ENCODE measurements around the gene OR10R2.
A peak's percentile ranks its signal among the peaks of the same experiment; 100 is the strongest.
"Not testable (repeated sequence)": the region's sequence is repeated elsewhere in the genome, so short reads cannot be mapped to it uniquely, and the experiment has no call there.

Gene OR10R2, protein sequence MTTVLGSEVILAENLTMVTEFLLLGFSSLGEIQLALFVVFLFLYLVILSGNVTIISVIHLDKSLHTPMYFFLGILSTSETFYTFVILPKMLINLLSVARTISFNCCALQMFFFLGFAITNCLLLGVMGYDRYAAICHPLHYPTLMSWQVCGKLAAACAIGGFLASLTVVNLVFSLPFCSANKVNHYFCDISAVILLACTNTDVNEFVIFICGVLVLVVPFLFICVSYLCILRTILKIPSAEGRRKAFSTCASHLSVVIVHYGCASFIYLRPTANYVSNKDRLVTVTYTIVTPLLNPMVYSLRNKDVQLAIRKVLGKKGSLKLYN

DNA sequence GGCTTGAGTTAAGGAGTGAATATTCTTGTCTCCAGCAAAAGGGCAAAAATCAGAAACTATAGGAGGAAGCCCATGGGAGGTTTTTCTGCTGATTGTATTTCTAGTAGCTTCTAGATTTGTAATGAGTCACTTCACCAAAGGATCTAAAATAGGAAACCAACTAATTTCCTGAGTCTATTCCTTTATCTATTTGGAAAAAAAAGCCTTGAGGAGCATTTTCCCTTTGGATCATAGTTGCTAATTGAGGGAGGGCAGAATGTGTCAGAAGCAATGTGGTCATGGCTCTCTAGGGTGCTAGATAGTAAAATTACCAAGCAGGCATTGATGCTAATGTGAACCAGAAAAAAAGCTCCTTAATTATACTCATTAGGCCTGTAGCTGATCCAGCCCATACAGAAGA, at the start of gene OR10R2:
Gene OR10R2, plus strand, starts transcription at position 301 of the 400 bp plus-strand sequence. CDS start 106 bp downstream, outside the sequence.
- DNase-seq = no peak

DNA sequence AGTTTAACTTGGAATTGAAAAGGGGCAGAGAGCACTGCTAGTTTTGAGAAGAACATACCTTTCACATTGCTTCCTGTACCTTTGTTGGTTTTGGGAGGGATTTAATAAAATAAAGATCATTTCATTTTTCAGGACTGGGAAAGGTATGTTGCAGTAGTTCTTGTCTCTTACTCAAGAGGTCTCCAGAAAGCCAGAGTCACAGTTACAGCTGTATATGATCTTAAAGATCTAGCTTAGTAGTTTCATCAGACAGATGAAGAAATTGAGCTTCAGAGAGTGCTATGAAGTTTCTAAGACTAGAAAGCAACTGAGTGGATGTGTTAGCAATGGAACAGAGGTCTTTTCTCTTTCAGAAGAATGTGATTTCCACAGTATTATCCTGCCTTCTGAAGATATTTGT, 47.0 kb upstream of the OR10R2 start:
- no peak for DNase-seq

DNA sequence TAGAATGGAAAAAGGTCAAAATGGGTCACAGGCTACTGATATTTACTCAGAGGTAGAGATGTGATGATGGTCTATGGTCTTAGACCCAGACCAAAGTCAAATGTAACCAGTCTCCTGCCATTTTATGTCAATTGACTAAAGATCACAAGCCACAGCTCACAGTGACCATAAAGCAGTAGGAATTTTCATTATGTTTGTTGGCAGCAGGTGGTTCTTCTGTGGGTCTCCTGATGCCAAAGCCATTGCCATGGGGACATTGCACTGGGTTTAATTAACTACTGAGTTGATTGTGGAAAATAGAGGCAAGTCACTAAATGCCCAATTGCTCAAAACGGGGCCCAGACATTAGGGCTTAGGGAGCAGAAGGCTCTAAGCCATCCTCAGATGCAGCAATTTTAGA, 45.9 kb upstream of the OR10R2 start, which contains the start of gene OR10K2:
Gene OR10K2, minus strand, starts transcription at position 101 of the 400 bp plus-strand sequence. CDS start 5,371 bp downstream, outside the sequence.
- DNase-seq = no peak

DNA sequence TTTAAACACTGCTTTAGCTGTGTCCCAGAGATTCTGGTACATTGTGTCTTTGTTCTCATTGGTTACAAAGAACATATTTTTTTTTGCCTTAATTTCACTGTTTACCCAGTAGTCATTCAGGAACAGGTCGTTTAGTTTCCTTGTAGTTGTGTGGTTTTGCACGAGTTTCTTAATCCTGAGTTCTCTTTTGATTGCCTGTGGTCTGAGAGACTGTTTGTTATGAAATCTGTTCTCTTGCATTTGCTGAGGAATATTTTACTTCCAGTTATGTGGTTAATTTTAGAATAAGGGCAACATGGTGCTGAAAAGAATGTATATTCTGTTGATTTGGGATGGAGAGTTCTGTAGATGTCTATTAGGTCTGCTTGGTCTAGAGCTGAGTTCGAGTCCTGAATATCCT, 41.9 kb upstream of the OR10R2 start:
- not testable (repeated sequence) for DNase-seq

DNA sequence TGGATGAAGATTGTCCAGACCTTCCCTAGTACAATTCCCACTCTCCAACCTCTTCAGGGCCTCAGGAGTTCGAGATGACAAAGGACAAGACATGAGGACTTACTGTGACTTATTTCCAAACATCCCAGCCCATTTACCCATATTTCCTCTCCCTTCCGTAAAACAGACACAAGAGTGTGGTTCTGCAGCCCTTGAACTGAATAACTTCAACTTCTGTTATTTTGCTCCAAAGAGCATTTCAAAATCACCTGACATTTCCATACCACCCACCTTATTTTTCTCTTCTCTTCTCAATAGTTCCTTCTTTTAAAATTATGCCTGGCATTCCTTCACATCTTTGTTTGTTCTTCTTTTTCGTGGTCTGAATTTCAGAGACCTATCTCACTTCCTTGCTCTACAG, 37.3 kb upstream of the OR10R2 start:
- DNase-seq = no peak

DNA sequence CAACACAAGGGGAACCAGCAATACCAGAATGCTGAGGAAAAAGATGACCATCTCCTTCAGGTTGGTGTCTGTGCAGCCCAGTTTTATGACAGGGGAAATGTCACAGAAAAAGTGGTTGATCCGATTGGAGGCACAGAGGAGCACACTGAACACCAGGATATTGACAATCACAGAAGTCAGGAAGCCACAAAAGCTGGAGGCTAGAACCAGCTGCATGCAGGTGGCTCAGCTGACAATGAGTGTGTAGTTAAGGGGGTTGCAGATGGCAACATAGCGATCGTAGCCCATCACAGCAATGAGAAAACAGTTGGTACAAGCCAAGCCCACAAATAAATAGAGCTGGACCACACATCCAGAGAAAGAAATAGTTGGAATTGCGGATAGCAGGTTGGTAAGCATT, 26.6 kb upstream of the OR10R2 start:
- DNase-seq = no peak

DNA sequence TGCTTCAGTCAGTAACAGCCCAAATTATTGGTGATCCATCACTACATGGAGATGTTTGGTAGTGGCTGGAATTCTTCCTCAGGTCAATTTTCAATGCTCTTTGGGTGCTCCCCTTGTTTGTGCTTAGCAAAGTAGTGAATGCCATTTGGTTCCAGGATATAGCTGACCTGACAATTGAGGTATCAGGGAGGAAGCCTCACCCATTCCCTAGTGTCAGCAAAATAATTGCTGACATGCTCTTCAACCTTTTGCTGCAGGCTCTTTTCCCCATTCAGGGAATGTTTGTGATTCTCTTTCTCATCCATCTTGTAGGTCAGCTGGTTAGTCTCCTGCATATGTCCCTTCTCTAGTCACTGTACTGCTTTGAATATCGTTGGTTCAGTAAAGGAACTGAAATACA, 17.5 kb upstream of the OR10R2 start:
- DNase-seq = no peak

DNA sequence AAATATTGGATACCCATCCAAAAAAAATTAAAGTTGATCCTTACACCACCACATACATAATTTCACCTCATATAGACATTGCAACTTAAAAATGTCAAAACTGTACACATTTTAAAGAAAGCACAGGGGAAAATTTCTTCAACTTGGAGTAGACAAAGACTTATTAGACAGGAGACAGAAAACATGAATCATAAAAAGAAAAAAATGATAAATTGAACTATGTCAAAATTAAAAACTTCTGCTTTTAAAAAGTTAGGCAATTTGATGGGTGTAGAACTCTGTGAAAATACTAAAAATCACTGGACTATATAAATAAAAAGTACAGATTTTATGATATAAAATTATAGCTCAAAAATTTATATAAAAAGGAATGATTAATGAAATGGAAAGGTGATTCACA, 14.8 kb upstream of the OR10R2 start:
- no peak for DNase-seq

DNA sequence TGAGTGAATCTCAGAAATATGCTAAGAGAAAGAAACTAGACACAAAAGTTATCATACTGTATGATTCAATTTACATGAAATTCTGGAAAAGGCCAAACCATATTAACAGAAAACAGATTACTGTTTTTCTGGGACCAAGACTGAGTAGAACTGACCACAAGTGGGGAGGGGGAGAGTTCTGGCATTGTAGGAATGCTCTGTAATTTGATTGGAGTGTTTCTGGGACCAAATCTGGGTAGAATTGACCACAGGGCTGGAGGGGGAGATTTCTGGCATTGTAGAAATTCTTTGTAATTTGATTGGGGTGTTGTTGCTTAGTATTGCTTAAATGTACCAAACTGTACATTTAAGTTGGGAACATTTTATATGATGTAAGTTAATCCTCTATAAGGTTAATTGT, 13.8 kb upstream of the OR10R2 start:
- DNase-seq = no peak

DNA sequence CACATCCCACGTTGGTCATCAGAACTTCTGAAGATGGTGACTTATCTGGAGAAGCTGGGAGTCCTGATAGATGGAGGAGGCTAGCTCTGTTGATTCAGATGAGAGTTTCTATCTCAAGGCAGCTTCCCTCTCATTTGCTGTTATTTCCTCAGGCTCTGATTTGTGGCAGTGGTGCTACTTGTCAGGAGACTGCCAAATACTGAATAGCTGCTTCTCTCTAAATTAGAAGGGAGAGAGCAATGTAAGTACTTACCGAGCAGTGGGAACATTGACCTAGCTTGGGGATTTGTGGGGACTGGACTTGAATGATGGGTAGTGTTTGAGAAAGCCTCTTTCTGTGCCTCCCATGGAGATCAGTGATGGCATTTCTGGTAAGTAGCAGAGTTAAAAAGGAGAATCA, 10.5 kb upstream of the OR10R2 start, which contains the start of gene OR10K1:
Gene OR10K1, plus strand, starts transcription at position 301 of the 400 bp plus-strand sequence. CDS start 3,728 bp downstream, outside the sequence.
- DNase-seq = no peak

DNA sequence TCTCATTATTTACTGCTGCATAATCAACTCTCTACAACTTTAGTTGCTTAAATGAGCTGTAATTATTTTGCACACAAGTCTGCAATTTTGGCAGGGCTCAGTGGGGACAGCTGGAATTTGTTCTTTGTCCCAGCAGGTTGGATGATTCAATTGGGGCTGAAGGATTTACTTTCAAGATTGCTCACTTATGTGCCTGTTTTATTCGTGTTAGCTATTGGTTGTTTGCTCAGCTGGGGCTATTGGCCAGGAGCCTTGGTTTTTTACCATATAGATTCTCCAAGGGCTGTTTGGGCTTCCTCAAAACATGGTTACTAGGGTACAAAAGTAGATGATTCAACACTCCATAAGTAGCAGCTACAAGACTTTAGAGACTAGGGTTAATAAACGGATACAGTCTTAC, 13.4 kb downstream of the OR10R2 start:
- DNase-seq = peak; percentile 2

DNA sequence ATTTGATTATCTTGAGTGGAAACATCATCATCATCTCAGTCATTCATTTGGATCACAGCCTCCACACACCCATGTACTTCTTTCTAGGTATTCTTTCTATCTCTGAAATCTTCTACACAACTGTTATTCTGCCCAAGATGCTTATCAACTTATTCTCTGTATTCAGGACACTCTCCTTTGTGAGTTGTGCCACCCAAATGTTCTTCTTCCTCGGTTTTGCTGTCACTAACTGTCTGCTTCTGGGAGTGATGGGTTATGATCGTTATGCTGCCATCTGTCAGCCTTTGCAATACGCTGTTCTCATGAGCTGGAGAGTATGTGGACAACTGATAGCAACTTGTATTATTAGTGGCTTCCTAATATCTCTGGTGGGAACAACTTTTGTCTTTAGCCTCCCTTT, 19.3 kb downstream of the OR10R2 start:
- DNase-seq = no peak

DNA sequence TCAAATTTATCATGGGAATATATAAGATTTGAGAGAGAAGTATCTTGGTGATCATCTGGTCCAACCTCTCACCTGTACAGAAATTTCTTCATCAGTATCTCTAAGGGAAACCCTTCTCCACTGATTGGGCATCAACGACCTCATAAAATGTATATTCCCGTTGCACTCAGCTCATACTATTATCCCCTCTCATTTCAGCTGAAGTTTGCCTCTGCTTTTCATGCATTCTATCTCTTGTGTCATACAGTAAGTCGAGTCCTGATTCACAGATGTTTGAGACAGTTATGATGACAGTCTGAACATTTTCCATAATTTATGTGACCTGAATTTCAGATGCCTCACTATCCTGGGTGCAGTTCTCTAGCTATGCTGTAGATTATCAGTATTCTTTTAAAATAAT, 21.0 kb downstream of the OR10R2 start:
- no peak for DNase-seq

DNA sequence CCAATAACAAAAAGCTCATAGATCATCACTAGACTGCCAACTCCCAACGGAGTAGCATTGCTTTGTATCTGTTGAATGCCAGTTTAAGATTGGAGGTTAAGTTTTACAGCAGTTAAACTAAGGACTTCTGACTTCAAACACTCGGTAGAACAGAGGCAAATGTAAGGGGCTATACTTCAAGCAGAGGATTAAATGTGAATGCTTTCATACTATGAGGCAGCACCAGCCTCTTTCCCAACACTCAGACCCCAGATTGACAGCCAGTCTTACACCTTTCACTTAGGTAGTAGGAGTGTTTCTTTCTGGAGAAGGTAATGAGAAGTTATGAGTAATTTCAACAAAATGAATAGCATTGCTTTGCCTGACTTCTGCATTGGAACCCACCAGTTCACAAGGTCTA, 22.8 kb downstream of the OR10R2 start:
- no peak for DNase-seq

DNA sequence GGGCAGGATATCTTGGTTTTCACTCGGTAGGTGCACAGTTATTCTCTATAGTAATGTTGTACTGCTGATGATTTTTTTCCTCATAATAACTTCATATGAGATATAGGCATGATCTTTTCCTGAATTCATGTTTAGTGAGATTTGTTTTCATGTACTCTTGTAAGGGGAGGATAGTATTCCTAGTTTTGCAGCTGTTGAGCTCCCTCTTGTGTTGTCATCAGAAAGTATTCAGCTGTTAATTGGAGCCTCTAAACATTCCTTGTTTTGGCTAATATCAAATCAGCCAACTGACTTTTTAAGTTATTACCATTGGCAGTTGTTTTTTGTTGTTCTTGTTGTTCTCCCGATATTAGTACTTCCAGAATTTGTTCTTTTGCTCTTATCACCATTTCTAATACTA, 24.4 kb downstream of the OR10R2 start:
- no peak for DNase-seq

DNA sequence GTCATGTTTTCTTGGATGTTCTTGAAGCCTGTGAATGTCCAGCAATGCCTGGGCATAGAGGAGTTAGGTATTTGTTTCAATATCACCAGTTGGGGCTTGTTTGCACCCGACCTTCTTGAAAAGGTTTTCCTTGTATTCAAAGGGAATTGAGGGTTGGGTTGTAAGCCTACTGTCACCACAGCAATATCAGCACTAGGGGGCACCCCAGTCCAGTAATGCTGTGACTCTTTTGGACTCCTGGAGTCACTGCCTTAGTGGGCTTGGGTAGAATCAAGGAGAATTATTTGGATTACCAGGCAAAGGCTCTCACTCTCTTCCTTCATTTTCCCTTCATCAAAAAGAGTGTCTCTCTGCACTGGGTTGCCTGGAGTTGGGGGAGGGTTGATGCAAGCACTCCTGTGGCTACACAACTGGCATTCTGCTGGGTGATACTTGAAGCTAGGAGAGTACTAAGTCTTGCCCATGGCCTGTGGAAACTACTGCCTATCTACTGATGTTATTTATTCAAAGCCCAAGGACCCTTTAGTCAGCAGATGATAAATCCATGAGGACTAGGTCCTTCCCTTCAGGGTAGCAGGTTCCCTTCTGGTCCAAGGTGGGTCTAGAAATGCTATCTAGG, 34.5 kb downstream of the OR10R2 start:
- no peak for DNase-seq

DNA sequence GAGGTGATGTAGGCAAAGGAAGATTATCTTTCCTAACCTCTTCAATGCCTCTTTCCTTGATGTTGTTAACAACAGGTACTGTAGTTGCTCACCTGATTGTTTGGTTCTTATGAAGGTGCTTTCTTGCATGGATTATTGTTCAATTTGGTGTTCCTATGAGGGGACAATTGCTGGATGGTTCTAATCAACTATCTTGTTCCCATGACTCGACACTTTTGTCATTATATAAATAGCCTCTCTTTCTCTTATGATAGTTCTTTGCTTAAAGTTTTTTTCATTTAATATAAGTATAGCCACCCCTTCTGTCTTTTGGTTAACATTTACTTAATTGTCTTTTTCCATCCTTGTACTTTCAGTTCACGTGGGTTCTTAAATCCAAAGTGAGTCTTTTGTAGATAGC, 35.5 kb downstream of the OR10R2 start:
- no peak for DNase-seq

DNA sequence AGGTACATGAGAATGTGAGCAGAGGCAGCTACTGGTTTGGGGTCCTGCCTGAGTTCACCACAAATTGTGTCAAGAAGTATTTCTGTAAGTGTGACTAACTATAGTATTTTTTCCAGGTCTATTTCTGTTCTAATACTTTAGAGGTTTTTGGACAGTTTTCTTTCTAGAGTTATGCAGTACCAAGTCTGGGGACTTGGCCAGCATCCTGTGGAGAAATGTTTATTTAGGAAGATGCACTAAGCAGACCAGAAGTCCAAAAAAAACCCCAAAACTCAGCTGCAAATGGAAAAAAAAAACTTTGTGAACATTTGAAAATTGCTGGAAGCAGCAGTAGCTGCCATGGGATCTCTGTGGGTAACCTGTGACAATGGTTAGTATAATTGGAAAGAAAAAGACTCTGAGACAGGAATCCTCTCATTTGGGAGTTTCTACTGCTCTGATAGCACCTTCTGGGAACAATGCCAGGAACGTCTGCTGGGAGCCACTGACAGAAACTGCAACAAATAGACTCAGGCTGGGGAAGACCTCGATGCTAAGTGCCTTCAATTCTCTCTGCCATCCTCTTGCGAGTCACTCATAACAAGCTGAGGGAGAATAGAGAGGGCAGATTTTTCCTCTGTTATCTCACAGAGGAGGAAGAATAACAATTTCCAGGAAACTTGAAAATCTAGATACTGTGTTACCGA, 37.6 kb downstream of the OR10R2 start:
- no peak for DNase-seq

DNA sequence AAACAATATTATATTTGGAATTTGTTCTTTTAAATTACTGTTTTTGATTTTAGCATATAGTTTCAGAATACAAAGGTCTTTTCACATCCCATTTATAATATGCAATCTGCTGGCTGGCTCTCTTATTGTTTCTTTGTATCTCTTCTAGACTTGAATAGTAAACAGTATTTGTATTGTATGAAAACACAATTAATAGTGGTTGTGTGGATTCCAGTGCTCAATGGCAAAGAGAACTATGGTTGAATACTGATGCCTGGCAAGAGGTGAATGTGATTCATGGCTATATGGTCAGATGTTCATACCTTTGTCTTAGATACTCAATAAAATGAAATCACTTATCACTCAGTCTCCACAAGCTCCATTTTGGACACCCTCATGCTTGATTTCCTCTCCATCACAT, 44.9 kb downstream of the OR10R2 start:
- no peak for DNase-seq

DNA sequence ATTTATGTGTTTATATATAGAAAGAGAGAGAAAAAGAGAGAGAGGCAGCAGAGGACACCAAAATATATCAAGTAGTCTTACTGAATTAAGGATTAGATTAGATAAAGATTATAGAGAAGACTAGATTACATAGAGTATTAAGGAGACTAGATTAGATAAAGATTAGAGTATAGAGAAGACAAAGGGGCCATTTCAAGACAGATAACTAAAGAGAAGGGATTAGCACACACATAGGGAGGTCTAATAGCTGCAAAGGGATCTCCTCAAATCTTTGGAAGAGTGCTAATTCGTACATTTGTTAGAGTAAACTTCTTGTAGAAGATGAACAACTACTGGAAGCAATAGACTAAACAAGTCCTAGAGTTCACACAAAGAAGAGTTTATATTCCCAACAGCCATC, 48.0 kb downstream of the OR10R2 start:
- DNase-seq = no peak

DNA sequence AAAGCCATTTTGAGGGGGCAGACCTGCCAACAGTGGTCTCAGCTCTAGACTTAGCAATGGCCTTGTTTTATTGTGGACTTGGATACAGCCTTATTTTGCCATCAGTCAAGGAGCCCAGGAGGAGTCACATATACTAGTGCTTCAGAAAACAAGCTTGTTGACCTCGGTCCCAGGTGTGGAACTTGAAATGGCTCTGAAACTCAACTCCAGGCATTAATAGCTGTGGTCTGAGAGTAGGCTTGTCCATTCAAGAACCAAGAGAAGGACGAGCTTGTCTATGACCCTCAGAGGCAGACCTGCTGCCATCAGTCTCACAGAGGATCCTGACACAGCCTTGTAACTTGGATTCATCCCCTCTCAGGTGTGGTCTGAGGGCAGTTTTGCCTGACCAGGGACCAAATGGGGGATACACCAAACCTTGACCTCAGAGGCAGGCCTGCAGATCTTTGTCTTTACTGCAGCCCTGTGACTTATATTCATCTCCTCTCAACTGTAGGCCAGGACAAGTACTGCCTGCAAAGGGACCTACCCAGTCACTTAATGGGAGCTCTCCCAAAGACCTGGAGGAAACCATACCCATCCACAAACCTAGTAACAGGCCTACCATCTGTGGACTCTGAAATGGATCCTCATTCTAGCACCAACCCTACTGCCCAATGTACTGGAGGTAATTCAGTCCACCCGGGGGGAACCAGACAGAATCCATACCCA, 49.1 kb downstream of the OR10R2 start:
- no peak for DNase-seq

DNA sequence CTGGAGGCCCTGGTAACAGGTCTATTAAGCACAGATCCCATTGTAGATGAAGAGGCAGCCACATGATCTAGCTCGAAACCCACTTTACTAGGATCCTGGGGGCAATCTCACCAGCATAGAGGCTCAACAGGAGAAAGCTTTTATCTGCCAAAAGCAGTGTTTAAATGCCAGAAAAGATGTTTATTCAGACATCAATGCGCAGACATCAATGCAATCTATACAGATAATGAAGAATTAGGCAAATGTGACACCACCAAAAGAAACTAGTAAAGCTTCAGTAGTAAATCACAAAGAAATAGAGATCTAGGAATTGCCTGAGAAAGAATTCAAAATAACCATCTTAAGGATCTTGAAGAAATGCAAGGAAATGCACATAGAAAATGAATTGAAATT, 49.6 kb downstream of the OR10R2 start:
- DNase-seq = no peak

DNA sequence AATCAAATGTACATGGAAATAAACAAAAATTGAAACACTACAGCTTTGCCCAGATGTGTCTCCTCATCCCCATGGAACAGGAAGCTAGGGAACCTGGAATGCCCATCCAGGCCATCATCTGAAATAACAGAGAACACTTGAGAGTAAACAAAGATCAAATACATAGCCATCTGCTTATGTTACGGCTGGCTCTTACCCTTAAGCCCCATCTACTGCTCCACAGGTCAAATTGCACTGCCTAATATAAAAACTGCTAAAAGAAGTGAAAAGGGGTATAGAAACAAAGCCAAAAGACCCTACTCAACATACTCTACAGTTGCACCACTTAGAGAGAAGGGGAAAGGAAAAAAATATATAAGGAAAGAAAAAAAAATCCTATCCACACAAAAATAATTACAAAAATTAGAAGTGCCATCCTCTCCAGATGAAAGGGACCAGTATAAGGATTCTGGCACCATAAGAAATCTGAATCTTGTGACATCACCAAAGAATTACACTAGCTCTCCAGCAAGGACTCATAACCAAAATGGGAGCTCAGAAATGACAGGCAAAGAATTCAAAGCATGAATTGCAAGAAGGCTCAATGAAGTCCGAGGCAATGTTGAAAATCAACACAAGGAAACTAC, 55.3 kb downstream of the OR10R2 start:
- DNase-seq = peak; percentile 8

Measured in NCI-H748 treated with DMSO at 0.1 percent for 48 hours (cell line).